MM.1S (cell line): Measurements from ENCODE around the gene E2F6.

Experiments
- EZH2 ChIP-seq: fragments of 300-600 bp; sonication (generic); optimal IDR thresholded peaks from 2 replicates; pipeline ENCODE3; 2017; ENCODE audit warnings: low read depth, mild to moderate bottlenecking, antibody characterized with exemption, low read length, mixed read lengths
- TF ChIP-seq, protein P1 (sequence below): fragments of 300-600 bp; sonication (generic); IDR thresholded peaks from 2 replicates; pipeline ENCODE4 v1.5.1; 2016; ENCODE audit warnings: antibody characterized with exemption, low read length, mixed read lengths

DNA sequence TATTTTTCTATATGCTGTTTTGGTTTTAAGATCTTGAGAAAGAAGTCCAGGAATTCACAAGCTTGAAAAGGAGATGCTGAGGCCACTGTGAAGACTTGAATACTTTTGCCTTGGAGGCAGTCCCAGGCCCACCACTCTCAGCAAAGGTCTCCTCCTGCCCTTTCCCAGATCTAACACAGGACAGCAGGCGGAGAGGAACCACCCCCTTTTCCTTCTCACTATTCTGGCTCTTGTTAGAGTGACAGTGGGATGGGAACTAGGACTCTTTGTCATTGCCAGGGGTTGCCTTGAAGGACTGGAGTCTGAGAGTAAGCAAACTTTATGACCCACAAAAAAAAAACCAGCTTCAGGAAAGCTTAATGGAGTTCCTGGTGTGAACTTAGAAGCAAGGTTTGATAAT lies 54.7 kb downstream of the E2F6 start:
- TF ChIP-seq, protein P1, sequence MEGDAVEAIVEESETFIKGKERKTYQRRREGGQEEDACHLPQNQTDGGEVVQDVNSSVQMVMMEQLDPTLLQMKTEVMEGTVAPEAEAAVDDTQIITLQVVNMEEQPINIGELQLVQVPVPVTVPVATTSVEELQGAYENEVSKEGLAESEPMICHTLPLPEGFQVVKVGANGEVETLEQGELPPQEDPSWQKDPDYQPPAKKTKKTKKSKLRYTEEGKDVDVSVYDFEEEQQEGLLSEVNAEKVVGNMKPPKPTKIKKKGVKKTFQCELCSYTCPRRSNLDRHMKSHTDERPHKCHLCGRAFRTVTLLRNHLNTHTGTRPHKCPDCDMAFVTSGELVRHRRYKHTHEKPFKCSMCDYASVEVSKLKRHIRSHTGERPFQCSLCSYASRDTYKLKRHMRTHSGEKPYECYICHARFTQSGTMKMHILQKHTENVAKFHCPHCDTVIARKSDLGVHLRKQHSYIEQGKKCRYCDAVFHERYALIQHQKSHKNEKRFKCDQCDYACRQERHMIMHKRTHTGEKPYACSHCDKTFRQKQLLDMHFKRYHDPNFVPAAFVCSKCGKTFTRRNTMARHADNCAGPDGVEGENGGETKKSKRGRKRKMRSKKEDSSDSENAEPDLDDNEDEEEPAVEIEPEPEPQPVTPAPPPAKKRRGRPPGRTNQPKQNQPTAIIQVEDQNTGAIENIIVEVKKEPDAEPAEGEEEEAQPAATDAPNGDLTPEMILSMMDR, result no peak
- no peak for TF ChIP-seq EZH2
